HL-60/S4 treated with retinoic acid at 250 ng/mL for 4 days and 3 days (cell line): ENCODE data around the gene ZNF879.

Source experiments
- in situ Hi-C: fragments of 300-500 bp; cut with MboI; formaldehyde crosslinking; loops from 2 replicates; pipeline ENCODE4 v1.7.0; 2022; ENCODE audit warnings: low sequenced_read_pairs

The ZNF879 gene

DNA sequence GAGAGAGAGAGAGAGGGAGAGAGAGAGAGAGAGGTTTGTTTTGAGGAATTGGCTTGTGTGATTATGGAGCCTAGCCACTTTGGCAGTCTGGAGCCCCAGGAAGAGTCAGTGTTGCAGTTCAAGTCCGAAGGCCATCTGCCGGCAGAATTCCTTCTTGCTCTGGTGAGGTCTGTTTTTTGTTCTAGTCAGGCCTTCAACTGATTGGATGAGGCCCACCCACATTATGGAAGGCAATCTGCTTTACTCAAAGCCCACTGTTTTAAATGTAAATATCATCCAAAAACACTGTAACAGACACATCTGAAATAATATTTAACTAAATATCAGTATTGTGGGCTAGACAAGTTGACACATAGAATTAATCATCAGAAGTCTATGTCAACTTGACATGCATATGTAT is 17.0 kb upstream of the ZNF879 start:
- in situ Hi-C loops: no loop called here

DNA sequence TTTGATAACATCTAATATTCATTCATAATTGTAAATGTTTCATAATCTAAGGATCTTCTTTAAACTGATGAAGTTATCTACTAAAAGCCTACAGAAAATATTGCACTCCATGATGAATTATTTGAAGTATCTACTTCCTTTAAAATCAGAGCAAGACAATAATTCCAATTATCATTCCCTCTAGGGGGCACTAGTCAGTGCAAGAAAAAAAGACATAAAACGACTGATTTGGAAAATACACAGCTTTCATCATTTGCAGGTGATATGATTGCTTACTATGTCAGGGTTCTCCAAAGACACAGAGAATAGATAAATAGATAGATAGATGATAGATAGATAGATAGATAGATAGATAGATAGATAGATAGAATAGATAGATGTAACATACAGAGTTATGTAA is 14.9 kb upstream of the ZNF879 start:
- in situ Hi-C loops: no loop called here

DNA sequence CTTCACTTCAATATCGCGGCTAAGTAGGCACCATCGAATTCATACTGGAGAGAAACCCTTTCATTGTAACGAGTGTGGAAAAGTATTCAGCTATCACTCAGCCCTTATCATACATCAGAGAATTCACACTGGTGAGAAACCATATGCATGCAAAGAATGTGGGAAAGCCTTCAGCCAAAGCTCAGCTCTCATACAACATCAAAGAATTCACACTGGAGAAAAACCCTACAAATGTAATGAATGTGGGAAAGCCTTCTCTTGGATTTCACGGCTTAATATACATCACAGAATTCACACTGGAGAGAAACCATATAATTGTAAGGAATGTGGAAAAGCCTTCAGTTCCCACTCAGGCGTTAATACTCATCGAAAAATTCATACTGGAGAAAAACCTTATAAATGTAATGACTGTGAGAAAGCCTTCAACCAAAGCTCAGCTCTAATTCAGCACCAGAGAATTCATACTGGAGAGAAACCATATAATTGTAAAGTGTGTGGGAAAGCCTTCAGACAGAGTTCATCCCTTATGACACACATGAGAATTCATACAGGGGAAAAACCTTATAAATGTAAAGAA is 9.5 kb downstream of the ZNF879 start:
- in situ Hi-C loops: no loop called here

DNA sequence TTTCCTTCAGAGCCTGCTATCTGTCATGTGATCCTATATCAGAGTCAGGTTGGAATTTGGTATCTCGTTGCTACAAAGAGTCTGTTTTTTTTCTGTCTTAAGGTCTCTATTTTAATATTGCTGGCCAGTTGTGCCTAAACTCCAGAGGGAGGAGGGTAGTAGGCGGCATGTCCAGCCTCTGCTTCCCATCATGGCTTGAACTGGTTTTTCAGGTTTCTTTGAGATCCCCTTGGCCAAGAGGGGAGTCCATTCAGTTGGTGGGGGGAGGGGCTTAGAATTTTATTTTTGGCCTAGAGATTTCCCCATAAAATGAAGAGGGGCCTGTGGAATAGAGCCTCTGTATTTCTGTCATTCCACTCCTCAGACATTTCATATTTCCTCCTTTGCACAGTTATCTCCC is 21.2 kb downstream of the ZNF879 start:
- in situ Hi-C loops: no loop called here

DNA sequence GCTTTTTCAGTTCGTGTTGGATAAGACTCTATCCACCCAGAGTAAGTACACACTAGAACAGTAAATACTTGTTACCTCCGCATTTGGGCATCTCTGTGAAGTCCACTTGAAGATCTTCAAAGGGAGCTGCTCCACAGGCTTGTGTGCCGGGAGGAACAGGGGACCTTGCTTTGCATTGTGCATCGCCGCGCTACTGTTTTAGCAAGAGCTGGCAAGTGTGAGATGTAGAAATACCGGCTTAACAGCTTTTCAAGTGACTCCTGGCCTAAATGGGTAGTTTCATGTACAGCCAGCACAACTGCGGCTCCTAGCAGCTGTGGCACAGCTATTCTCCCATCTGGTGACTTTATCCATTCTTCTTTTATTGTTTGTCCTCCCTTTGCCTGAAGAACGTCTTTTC is 28.2 kb downstream of the ZNF879 start:
- in situ Hi-C loops: no loop called here

DNA sequence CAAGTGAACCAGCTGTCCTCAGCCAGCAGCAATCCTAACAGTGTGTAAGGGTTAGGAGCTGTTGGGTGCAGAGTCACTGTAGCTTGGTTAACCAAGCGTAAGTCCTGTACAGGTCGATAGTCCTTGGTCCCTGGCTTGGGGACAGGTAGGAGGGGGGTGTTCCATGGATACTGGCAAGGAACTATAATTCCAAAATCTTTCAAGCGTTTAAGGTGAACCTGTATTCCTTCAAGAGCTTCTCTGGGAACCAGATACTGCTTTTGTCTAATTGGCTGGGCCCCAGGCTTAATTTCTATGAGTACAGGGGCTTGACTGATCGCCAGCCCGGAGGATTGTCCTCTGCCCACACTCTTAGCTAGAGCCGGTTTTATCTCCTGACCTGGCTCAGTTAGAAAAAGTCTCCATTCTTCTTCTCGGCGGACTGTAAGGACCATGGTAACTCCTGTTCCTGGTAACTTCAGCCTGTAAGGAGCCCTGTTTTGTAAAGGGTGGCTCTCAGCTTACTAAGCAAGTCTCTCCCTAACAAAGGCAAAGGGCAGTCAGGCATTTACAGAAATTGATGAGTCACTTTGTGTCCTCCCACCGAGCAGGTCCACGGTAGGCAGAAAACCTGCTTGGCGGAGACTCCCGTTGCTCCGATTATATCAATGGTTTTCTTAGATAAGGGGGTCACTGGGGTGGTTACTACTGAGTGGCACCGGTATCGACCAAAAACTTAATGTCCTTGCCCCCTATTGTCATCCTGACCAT is 30.6 kb downstream of the ZNF879 start:
- in situ Hi-C loops: no loop called here

DNA sequence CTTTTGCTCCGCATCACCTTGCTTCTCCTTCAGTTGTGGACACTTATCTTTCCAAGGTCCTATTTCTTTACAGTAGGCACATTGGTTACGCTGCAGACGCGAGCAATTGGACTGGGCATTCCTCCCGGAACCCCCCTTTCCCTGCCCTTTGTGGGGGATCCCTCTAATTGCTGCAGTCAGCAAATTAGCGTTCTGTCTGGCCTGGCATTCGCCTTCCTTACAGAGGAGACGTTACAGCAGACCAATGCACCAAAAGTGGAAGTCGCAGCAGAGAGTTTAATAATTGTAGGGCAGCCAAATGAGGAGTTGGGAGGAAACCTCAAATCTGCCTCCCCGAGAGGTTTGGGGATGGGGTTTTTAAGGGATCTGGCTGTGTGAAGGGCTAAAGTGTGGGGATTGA is 31.3 kb downstream of the ZNF879 start:
- in situ Hi-C loops: no loop called here

DNA sequence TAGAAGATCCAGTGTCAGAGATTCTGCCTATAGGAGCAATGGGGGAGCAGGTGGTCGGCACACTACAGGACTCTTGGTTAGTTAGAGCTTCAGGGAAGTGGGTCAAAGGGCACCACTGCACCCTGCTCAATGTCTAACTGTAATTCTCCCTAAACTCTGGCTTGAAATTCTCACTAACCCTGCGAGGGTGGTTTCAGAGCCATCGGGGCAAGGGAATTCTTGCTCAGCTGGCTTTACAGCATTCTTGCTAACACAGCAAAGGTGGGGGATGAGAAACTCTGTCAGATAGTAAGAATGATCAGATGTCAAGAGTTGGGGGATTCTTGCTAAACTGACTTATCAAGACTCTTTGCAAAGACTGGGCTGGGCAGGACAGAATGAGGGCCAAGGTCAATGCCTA is 31.8 kb downstream of the ZNF879 start:
- in situ Hi-C loops: no loop called here

DNA sequence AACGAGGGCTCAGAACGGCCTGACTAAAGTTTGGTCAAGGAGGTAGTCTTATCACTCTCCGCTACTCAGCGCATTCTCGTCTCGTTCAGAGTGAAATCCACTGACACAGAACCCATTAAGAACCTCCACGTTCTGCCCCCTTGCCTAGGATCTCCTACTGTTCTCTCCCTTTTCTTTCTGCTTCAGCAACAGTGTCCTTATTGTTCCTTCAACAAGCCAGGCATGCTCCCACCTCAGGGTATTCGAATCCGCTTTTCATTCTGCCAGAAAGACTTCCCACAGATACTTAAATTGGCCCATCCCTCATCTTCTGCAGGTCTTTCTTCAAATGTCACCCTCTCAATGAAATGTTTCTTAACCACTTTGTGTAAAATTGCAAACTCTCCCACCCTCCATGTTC is 32.2 kb downstream of the ZNF879 start:
- in situ Hi-C loops: no loop called here

DNA sequence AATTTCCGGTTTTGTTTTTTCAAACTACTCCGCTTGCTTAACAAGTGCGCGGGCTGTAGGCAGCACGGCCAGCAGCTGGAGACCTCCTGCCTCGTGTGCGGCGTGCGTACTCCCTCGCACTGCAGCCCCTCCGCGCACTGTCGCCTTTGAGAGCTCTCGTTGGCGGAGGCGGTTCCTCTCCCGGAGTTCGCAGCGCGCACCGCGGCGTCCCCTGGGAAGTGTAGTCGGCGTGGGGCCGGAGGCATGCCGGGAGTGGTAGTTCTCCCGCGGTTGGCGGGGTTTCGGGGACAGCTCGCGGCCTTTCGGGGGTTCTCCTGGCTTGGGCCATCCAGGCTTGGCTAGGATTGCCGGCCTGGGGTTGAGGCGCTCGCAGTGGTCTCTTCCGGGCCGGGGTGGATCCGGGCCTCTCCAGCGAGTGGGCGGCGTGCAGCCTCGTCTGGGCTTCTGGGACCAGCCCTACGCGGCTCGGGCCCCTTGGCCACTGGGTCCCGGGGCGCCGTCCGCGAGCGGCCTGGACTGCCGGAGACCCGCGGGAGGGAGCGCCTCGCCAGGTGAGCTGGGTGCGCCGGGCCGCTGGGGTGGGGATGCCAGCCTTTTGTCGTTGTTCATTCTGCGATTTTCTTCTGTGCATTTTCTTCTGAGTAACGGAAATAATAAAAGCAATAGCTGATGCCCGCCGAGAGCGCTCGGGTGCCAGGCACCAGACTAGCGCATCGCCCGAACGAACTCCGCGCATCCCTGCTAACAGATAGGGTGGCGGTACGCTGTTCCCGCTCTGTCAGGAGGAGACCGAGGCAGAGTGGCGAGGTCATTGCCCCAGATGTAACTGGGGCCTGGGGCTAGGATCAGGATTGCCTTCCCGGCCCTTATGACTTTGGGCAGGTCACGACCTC is 36.8 kb downstream of the ZNF879 start, which contains the start of gene ZNF354C:
Gene ZNF354C (plus strand): TSS at position 258 of the 893 bp plus-strand sequence. CDS start 1,696 bp downstream, outside the sequence.
- in situ Hi-C loops: no loop called here

DNA sequence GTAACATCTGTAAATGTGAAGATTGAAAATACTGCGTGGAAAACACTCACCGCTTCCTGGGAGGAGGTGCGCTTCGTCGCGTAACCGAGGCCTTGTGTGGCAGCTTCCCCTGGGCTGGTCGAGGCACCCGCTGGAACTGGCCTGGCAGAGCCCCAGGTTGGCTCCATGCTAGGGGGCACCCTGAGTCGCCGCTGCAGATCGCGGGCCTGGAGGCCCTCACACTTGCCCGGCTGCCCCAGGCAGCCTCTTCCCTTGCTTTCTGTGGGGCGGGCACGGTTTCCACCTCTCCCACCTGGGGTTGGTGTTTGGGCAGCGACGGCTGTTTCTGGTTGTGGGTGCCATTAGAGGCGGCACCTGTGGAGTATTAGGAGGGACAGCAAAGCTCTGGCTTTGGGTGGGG is 37.4 kb downstream of the ZNF879 start:
- in situ Hi-C loops: no loop called here

DNA sequence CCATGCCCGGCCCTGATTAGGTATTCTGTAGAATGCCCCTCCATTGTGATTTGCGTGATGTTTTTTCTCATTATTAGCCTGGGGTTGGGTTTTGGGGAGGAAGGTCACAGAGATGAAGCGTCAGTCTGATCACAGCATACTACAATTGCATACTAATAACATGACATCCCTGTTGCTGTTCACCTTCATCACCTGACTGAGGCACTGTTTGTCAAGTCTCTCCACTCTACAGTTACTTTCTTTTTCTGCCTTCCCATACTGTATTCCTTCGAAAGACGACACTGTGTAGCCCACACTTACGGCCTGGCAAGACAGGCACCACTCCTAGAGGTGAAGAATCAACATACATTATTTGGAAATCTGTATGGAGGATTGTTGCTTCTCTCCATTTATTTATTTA is 42.1 kb downstream of the ZNF879 start:
- in situ Hi-C loops: no loop called here

DNA sequence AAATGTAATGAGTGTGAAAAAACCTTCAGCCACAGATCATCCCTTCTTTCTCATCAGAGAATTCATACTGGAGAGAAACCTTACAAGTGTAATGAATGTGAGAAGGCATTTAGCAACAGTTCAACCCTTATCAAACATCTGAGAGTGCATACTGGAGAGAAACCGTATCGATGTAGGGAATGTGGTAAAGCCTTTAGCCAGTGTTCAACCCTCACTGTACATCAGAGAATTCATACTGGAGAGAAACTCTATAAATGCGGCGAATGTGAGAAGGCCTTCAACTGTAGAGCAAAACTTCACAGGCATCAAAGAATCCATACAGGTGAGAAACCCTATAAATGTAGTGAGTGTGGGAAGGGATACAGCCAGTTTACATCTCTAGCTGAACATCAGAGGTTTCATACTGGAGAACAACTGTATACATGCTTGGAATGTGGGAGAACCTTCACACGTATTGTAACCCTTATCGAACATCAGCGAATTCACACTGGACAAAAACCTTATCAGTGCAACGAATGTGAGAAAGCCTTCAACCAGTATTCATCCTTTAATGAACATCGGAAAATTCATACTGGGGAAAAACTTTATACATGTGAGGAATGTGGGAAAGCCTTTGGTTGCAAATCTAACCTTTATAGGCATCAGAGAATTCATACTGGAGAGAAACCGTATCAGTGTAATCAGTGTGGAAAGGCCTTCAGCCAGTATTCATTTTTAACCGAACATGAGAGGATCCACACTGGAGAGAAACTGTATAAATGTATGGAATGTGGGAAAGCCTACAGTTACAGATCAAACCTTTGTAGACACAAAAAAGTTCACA is 55.8 kb downstream of the ZNF879 start:
- in situ Hi-C loops: no loop called here

DNA sequence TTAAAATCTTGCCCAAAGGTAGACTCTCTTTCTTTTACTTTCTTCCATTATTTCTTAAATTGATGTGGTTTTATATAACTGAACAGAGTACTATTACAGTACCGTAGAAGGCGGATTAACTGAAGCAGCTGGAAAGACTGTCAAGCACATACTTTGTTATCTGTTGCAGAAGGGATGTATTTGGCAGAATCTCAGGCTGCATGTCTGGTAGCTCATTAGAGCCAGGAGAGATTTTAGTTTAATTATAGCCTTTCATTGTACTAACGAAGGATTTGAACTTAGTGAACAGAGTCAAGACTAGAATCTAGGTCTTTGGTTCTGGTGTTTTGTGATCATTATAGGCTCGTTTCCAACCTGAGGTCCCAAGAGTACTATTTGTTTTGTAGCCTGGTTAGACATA is 57.1 kb downstream of the ZNF879 start:
- in situ Hi-C loops: no loop called here
